Transverse colon (tissue), 4 donors: ENCODE data around the gene DPPA5.

Source experiments
- CTCF ChIP-seq, 5 experiments: fragments of 200-600 bp in 3 of 5; fragments of 450-650 bp in 2 of 5; sonication (generic) in 3 of 5; IDR thresholded peaks; 1 replicate in 2 of 5; 2 replicates in 3 of 5; pipeline ENCODE4 v1.5.1; 2016 to 2017; ENCODE audit warnings: antibody characterized with exemption in 5 of 5, inconsistent platforms in 3 of 5, mild to moderate bottlenecking in 2 of 5, moderate library complexity in 1 of 5
- EP300 ChIP-seq: sonication (generic); formaldehyde crosslinking; IDR thresholded peaks from one replicate; pipeline ENCODE4 v1.6.1; 2017; ENCODE audit warnings: antibody characterized with exemption, low read depth
- POLR2A ChIP-seq: fragments of 450-650 bp; IDR thresholded peaks from one replicate; pipeline ENCODE4 v1.6.1; 2016; ENCODE audit warnings: antibody characterized with exemption, mild to moderate bottlenecking, moderate library complexity
- POLR2AphosphoS5 ChIP-seq, 3 donors: sonication (generic); formaldehyde crosslinking; IDR thresholded peaks; one replicate each; pipeline ENCODE4 v1.6.1; 2016; ENCODE audit warnings: antibody characterized with exemption in 3 of 3

- no peak for TF ChIP-seq CTCF (IDR thresholded peaks at IDR 0.05)
- TF ChIP-seq POLR2A: no peak
- no peak for TF ChIP-seq POLR2AphosphoS5 (IDR thresholded peaks at IDR 0.05)
- no peak for TF ChIP-seq EP300
Measured at GRCh38 chr6:73329201-73329600, 24.9 kb downstream of the DPPA5 start.
